GM12874 (cell line): ENCODE measurements around the gene SRD5A1.

Experiments
- TF ChIP-seq, protein P1 (sequence below): IDR thresholded peaks from 2 replicates; pipeline ENCODE4 v1.5.1; 2011; ENCODE audit warnings: low read depth, mild to moderate bottlenecking, control low read depth, low read length, moderate library complexity; ENCODE audit not compliant: insufficient read depth

Gene SRD5A1

DNA sequence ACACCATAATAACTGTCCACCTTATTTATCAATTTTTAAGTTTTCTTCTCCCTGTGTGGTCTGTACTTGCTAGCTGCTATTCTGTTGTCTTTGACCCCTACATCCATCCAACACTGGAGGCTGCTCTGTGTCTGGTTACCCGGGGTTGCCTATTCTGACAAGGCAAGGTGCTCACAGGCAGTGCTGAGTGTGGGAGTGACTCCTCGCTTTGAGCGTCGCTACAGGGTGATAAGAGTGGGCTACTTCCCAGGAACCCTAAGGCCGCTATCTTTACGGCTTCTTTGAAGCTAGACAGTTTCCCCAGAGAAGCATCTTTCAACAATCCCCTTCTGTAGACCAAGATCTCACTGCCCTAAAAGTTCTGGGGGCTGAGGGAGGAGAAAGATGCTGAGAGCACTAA, 35.7 kb upstream of the SRD5A1 start:
- TF ChIP-seq, protein P1, sequence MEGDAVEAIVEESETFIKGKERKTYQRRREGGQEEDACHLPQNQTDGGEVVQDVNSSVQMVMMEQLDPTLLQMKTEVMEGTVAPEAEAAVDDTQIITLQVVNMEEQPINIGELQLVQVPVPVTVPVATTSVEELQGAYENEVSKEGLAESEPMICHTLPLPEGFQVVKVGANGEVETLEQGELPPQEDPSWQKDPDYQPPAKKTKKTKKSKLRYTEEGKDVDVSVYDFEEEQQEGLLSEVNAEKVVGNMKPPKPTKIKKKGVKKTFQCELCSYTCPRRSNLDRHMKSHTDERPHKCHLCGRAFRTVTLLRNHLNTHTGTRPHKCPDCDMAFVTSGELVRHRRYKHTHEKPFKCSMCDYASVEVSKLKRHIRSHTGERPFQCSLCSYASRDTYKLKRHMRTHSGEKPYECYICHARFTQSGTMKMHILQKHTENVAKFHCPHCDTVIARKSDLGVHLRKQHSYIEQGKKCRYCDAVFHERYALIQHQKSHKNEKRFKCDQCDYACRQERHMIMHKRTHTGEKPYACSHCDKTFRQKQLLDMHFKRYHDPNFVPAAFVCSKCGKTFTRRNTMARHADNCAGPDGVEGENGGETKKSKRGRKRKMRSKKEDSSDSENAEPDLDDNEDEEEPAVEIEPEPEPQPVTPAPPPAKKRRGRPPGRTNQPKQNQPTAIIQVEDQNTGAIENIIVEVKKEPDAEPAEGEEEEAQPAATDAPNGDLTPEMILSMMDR = no peak

DNA sequence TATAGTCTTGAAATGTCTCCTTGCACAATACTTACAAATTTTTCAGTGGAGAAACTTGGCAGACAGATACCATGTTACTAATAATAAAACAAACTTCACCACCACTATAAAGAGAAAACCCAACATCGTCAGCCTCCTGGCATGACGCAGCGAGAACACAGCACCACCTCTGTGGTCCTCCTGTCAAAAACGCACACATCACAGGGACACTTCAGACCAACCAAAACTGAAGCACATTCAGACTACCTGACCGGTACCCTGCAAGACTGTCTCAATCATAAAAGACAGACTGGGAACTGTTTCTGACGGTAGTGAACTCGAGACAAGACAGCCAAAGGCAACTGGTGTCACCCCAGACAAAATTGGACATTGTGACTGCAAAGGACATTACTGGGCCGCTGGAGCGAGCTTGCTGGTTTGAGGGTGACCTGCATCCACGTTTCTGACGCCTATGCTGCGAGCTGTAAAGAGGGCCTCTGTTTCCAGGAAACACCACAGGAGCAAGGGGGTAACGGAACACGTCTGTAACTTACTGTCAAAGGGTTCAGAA, 34.8 kb upstream of the SRD5A1 start:
- TF ChIP-seq, protein P1 = no peak

DNA sequence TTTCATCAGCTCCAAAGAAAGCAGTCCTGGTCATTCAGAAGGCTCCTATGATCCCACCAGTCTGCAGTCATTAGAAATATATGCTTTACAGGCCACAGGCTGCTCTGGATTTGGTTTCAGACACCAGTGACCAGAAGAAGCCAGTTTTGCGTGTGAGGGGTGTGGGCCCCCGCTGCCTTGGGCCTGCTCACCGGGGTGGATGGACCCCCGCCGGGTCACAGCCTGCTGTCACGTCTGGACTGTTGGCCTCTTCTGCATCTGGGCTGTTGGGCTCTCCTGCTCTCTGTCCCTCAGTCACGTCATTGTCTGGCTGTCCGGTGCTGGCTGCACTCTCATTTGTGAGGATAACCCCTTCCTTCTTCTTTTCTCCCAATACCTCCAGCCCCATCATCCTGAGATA, 33.5 kb upstream of the SRD5A1 start:
- TF ChIP-seq, protein P1 = no peak

DNA sequence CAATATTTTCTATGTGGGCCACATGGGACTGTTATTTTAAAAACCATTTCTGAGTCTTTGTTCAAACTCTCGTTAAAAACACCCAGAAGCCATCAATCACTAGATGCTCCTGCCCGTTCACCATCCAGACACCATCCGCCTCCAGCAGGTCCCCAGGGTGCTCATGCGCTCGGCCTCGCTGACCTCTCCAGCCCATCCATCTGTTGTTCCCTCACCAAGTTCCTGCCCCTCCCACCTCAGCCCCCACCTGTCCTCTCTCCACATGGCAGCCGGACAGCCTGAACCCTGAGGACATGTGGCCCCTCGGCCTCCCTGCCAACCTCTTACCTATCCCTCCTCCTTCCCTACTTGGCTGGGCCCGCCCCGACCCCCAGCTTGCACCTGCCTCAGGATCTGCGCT, 32.0 kb upstream of the SRD5A1 start:
- TF ChIP-seq, protein P1 = no peak

DNA sequence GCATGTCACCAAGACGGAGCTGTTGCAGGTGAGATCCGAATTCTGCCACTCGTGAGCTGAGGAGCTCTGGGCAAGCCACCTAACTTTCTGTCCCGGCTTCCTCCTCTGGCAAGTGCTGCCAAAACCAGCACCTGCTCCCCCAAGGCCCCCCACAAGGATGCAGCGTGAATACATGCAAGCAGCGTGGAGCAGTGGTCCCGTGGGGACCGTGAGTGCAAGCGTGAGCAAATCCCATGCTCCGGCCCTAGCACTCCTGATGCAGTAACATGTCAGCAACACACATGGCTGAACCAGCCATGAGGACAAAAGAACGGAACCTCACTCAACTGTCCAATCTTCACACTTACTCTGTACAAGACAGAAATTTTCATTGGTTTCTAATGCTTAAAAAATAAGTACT, 31.4 kb upstream of the SRD5A1 start:
- TF ChIP-seq, protein P1 = no peak

DNA sequence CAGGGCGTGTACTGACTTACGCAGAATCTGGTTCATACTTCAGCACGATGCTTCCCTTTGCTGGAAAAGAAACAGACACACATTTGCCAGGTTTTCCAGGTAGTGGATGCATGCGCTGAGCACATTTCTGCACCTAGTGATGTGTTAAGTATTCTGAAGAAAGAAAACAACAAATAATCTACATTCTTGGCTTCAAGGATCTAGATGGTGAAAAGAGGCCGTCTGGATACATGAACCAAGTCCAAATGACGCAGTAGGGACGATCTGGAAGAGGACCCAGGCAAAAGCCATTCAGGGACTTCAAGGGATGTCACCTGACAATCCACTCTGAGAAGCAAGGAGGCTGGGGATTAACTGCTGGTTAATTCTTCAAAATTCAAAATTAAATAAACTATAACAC, 30.8 kb upstream of the SRD5A1 start:
- TF ChIP-seq, protein P1 = no peak

DNA sequence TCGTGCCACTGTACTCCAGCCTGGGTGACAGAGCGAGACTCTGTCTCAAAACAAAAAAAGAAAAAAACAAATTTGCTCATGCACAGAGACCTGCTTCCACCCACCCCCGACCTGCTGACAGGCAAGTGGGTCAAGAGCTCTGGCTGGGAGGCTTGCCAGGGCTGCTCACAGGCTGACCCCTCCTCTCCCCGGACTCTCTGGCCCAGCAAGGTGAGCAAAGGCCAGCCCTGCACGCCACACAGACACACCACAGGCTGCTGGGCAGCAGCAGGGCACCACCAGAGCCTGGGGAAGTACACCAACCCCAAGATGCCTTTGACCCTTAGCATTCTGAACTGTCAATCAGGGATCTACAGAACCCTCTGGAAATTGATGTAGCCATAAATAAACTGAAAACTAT, 29.6 kb upstream of the SRD5A1 start:
- TF ChIP-seq, protein P1 = no peak
